Measurements from ENCODE around the gene THBS2.
"Not testable (repeated sequence)": the region's sequence is repeated elsewhere in the genome, so short reads cannot be mapped to it uniquely, and the experiment has no call there.

THBS2 gene

GRCh38 chr6:169188051-169188470, 65.6 kb downstream of the THBS2 start:
- H3K36me3 Mint-ChIP-seq (ENCODE audit: low read depth), result no peaks in the 10 kb centered on the region
- H3K4me3 Mint-ChIP-seq, result no peak overlapping the region
- no peak for DNase-seq

GRCh38 chr6:169186496-169187169, 67.0 kb downstream of the THBS2 start:
- DNase-seq, result no peak
- peaks cover 3% of the 10 kb centered on the region for H3K27me3 Mint-ChIP-seq
- no peak overlapping the region for H3K27ac Mint-ChIP-seq
- no peaks in the 10 kb centered on the region for H3K36me3 Mint-ChIP-seq (ENCODE audit: low read depth)
- H3K9me3 Mint-ChIP-seq, result no peaks in the 10 kb centered on the region
- H3K4me3 Mint-ChIP-seq, result no peak overlapping the region
- H3K4me1 Mint-ChIP-seq (ENCODE audit: low read depth), result peaks cover 6% of the 10 kb centered on the region

More at GRCh38 chr6:169188051-169188470, 65.6 kb downstream of the THBS2 start:
- Mint-ChIP-seq H3K4me1 (ENCODE audit: low read depth) (peaks cover 6% of the 10 kb centered on the region), H3K27me3 (peaks cover 9% of the 10 kb centered on the region), H3K27ac (no peak overlapping the region), H3K9me3 (no peaks in the 10 kb centered on the region)

DNA sequence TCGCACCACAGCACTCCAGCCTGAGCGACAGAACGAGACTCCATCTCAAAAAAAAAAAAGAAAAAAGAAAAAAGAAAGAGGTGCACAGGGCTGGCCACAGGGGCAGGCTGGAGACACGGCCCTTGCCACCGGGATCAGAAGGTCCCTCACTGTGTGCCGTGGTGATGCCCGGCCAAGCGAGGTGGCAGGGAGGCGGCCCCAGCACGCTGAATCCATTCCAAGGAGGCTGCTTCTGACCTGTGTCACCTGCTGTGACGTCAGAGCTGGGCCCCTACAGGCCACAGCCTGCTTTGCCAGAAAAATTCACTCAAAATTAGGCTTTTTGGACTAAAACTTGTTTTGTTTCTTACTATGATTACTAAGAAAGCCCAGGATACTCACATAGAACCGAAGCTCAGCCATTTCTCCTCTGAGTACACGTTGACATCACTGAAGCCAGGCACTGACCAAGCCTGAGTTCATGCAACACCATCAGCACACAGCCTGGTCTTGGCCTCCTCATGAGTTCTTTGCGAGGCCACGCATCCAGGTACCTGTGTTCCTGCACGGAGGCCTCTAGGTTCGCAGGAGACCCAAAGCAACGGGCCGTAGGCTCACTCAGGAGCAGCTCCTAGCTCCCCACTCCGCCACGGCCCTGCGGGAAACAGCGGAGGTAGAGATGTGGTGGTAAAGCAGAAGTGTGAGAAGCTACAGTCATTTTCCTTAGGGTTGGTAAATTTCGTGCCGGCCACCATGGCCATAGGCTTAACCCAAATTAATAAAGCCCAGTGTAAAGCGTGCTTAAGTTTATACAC, 67.8 kb downstream of the THBS2 start:
- Mint-ChIP-seq H3K4me1 (ENCODE audit: low read depth) (peaks cover 6% of the 10 kb centered on the region), H3K4me3 (no peak overlapping the region), H3K36me3 (ENCODE audit: low read depth) (no peaks in the 10 kb centered on the region), H3K27me3 (peaks cover 5% of the 10 kb centered on the region), H3K27ac (no peak overlapping the region), H3K9me3 (no peaks in the 10 kb centered on the region)
- no peak for DNase-seq

DNA sequence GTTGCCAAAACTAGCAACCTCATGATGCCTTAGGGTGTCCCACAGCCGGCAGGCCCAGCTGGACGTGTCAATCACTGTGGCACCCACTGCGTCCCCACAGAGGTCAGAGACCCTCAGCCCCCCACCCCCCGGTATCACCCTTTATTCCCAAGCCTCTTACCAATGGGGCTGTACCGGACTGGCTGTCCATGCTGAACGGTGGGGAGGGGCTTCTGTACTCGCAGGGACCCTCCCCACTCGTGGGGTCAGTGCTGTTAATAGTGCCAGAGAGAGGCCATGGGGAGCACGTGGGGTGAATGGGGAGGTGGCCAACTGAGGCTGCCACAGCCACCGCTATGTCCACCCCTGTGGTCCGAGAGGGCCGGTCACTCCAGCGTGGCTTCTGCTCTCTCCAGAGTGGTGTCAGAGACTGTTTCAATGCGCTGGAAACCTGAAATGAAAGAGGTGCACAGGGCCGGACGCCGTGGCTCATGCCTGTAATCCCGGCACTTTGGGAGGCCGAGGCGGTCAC, 68.6 kb downstream of the THBS2 start:
- DNase-seq, result no peak
- H3K9me3 Mint-ChIP-seq, result no peaks in the 10 kb centered on the region
- no peak overlapping the region for H3K4me3 Mint-ChIP-seq
- H3K4me1 Mint-ChIP-seq (ENCODE audit: low read depth), result peaks cover 6% of the 10 kb centered on the region
- no peak overlapping the region for H3K27ac Mint-ChIP-seq
- peaks cover 6% of the 10 kb centered on the region for H3K27me3 Mint-ChIP-seq
- no peaks in the 10 kb centered on the region for H3K36me3 Mint-ChIP-seq (ENCODE audit: low read depth)

GRCh38 chr6:169184419-169184818, 69.2 kb downstream of the THBS2 start:
- Mint-ChIP-seq H3K36me3 (ENCODE audit: low read depth) (no peaks in the 10 kb centered on the region), H3K4me1 (ENCODE audit: low read depth) (peaks cover 6% of the 10 kb centered on the region), H3K27ac (no peak overlapping the region), H3K9me3 (no peaks in the 10 kb centered on the region), H3K27me3 (peaks cover 10% of the 10 kb centered on the region), H3K4me3 (no peak overlapping the region)
- no peak for DNase-seq

- Mint-ChIP-seq H3K36me3 (ENCODE audit: low read depth) (no peaks in the 10 kb centered on the region), H3K4me1 (ENCODE audit: low read depth) (peaks cover 2% of the 10 kb centered on the region), H3K27me3 (peaks cover 18% of the 10 kb centered on the region), H3K4me3 (no peak overlapping the region), H3K9me3 (no peaks in the 10 kb centered on the region), H3K27ac (no peak overlapping the region)
- DNase-seq, result no peak
Observed at GRCh38 chr6:169183233-169183632, 70.4 kb downstream of the THBS2 start.

DNA sequence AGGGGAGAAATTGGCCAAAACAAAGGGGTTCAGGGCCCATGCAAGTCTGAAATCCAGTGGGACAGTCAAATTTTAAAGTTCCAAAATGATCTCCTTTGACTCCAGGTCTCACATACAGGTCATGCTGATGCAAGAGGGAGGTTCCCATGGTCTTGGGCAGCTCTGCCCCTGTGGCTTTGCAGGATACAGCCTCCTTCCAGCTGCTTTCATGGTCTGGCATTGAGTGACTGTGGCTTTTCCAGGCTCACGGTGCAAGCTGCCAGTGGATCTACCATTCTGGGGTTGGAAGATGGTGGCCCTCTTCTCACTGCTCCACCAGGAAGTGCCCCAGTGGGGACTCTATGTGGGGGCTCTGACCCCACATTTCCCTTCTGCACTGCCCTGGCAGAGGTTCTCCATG, 73.8 kb downstream of the THBS2 start:
- DNase-seq; H3K9me3 Mint-ChIP-seq; H3K4me1 Mint-ChIP-seq (ENCODE audit: low read depth); H3K36me3 Mint-ChIP-seq (ENCODE audit: low read depth); H3K4me3 Mint-ChIP-seq; H3K27ac Mint-ChIP-seq: not testable (repeated sequence)
- peaks cover 20% of the 10 kb centered on the region for H3K27me3 Mint-ChIP-seq

- no peaks in the 10 kb centered on the region for H3K9me3 Mint-ChIP-seq
- H3K4me1 Mint-ChIP-seq (ENCODE audit: low read depth), result no peaks in the 10 kb centered on the region
- H3K4me3 Mint-ChIP-seq, result no peak overlapping the region
- H3K36me3 Mint-ChIP-seq (ENCODE audit: low read depth), result no peaks in the 10 kb centered on the region
- H3K27ac Mint-ChIP-seq, result no peak overlapping the region
- H3K27me3 Mint-ChIP-seq, result peaks cover 20% of the 10 kb centered on the region
- DNase-seq, result no peak
Observed at GRCh38 chr6:169177516-169178166, 76.0 kb downstream of the THBS2 start.

DNA sequence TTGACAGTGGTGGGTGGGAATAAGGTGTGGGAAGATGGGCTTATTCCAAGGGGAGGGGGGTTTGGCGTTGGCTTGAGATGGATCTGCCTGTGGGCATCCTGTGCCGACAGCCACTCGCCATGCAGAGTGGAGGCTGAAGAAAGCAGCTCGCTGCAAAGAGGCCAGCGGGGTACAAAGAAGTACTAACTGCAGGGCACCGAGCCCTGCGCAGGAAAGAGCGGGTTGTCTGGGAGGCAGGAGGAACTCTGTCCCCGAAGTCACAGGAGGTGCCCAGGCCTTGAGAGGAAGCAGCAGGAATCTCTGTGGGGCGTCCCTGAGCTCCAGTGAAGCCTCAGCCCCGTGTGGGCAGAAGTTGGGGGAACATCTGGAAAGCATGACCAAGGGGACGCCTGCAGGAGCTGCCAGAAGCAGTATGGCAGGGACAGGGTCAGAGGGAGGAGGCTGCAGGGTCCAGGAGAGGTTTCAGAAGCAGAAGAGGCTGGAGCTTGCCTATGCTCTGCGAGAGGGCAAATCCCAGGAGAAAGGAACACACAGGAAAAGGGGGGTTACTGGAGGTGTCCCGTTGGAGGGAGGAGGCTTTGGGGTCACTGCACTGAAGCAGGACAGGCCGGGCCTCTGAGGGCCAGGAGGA, 77.2 kb downstream of the THBS2 start:
- no peak overlapping the region for H3K27ac Mint-ChIP-seq
- no peak for DNase-seq
- H3K36me3 Mint-ChIP-seq (ENCODE audit: low read depth), result no peaks in the 10 kb centered on the region
- H3K9me3 Mint-ChIP-seq, result no peaks in the 10 kb centered on the region
- H3K4me3 Mint-ChIP-seq, result no peak overlapping the region
- H3K27me3 Mint-ChIP-seq, result peaks cover 20% of the 10 kb centered on the region
- H3K4me1 Mint-ChIP-seq (ENCODE audit: low read depth), result no peaks in the 10 kb centered on the region

- peaks cover 14% of the 10 kb centered on the region for H3K27me3 Mint-ChIP-seq
- H3K36me3 Mint-ChIP-seq (ENCODE audit: low read depth), result no peaks in the 10 kb centered on the region
- H3K27ac Mint-ChIP-seq, result no peak overlapping the region
- no peak overlapping the region for H3K4me3 Mint-ChIP-seq
- H3K4me1 Mint-ChIP-seq (ENCODE audit: low read depth), result no peaks in the 10 kb centered on the region
- DNase-seq, result no peak
- H3K9me3 Mint-ChIP-seq, result no peaks in the 10 kb centered on the region
Observed at GRCh38 chr6:169175360-169175887, 78.2 kb downstream of the THBS2 start.

GRCh38 chr6:169174516-169175359, 78.9 kb downstream of the THBS2 start:
- DNase-seq, result no peak
- H3K27me3 Mint-ChIP-seq, result peaks cover 14% of the 10 kb centered on the region
- no peaks in the 10 kb centered on the region for H3K9me3 Mint-ChIP-seq
- H3K4me3 Mint-ChIP-seq, result no peak overlapping the region
- no peaks in the 10 kb centered on the region for H3K36me3 Mint-ChIP-seq (ENCODE audit: low read depth)
- H3K4me1 Mint-ChIP-seq (ENCODE audit: low read depth), result no peaks in the 10 kb centered on the region
- no peak overlapping the region for H3K27ac Mint-ChIP-seq

DNA sequence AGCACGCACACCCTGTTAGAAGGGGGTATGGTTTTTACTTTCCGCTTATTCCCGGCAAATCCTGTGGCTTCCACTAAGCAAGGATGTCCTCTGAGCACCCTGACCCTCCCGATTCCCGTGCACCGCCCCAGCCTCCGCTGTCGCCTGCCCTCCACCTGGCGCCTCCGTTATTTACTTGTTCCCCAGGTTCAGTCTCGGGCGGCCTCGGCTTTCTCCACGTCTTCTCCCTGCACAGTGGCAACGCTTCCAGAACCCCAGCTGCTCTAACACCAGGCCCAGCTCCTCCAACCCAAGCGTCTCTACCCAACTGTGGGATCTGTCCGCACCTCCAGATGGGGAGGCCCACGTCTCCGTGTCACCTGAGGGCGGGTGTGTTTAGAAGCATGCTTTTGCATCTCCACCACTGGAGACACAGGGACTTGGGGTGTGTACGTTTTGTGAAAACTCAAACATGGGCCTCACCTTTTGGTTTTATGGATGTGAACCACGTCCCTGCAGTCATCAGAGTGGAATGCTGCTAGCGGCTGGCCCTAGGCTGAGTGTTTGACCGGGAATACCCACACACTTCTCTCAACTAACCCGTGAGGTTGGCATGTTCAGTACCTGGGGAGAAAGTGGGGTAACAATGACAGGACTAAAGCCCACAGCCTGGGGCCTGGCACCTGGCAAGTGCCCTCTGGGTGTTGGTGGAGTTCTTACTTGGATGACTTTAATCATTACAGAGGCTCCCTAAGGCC, 79.9 kb downstream of the THBS2 start:
- Mint-ChIP-seq H3K9me3 (no peaks in the 10 kb centered on the region), H3K27me3 (peaks cover 4% of the 10 kb centered on the region), H3K4me1 (ENCODE audit: low read depth) (no peaks in the 10 kb centered on the region), H3K27ac (no peak overlapping the region), H3K36me3 (ENCODE audit: low read depth) (no peaks in the 10 kb centered on the region), H3K4me3 (no peak overlapping the region)
- no peak for DNase-seq

DNA sequence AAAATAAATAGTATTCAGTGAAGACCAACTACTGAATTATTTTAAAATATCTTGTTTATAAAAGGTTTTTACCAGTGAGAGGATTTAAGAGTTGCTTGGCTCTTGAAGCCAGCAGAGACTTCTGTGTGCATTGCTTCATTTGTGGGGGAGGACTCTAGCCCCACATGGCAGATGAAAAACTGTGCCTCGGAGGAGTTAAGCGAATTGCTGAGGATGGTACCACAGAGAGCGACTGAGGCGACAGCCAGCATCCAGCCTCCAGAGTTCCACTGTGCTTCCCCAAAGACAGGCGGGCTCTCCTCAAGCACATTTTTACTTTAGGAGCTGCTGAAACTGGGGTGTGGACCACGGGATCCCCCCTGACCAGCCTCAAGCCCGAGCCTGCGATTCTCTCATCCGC, 80.7 kb downstream of the THBS2 start:
- no peak overlapping the region for H3K27ac Mint-ChIP-seq
- no peak for DNase-seq
- H3K36me3 Mint-ChIP-seq (ENCODE audit: low read depth), result no peaks in the 10 kb centered on the region
- H3K9me3 Mint-ChIP-seq, result no peaks in the 10 kb centered on the region
- H3K27me3 Mint-ChIP-seq, result peaks cover 2% of the 10 kb centered on the region
- H3K4me3 Mint-ChIP-seq, result no peak overlapping the region
- no peaks in the 10 kb centered on the region for H3K4me1 Mint-ChIP-seq (ENCODE audit: low read depth)

Data from activated T-cell treated with anti-CD3 and anti-CD28 coated beads, Interleukin-2, amount 50 U/mL, for 24 hours (primary cell).